ENCODE data around the gene CCT4. TPM values are rescaled to one million over a fixed set of nuclear protein-coding genes. Genes with fewer than 3 reads are reported as not detected.
"Not testable (repeated sequence)": the region's sequence is repeated elsewhere in the genome, so short reads cannot be mapped to it uniquely, and the experiment has no call there.

CCT4 gene
- total RNA-seq, 1 donor = 117 TPM

- no peaks in the 10 kb centered on the region for H3K27me3 ChIP-seq (ENCODE audit: insufficient read depth, low read length)
- no peak for DNase-seq (ENCODE audit: insufficient read length, low spot score, missing footprints)
- H3K4me1 ChIP-seq (ENCODE audit: insufficient read depth, low read length) = peaks cover 8% of the 10 kb centered on the region
- H3K36me3 ChIP-seq (ENCODE audit: insufficient read depth, low read length) = peaks cover 71% of the 10 kb centered on the region
- no peaks in the 10 kb centered on the region for H3K9me3 ChIP-seq (ENCODE audit: low read depth, low read length)
- peaks cover 38% of the 10 kb centered on the region for H4K20me1 ChIP-seq (ENCODE audit: insufficient read depth, low read length)
- no peak overlapping the region for H3K4me2 ChIP-seq (ENCODE audit: insufficient read depth, low read length)
- peaks cover 61% of the 10 kb centered on the region for H3K79me2 ChIP-seq (ENCODE audit: insufficient read depth, low read length)
- TF ChIP-seq, protein P1, sequence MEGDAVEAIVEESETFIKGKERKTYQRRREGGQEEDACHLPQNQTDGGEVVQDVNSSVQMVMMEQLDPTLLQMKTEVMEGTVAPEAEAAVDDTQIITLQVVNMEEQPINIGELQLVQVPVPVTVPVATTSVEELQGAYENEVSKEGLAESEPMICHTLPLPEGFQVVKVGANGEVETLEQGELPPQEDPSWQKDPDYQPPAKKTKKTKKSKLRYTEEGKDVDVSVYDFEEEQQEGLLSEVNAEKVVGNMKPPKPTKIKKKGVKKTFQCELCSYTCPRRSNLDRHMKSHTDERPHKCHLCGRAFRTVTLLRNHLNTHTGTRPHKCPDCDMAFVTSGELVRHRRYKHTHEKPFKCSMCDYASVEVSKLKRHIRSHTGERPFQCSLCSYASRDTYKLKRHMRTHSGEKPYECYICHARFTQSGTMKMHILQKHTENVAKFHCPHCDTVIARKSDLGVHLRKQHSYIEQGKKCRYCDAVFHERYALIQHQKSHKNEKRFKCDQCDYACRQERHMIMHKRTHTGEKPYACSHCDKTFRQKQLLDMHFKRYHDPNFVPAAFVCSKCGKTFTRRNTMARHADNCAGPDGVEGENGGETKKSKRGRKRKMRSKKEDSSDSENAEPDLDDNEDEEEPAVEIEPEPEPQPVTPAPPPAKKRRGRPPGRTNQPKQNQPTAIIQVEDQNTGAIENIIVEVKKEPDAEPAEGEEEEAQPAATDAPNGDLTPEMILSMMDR (IDR thresholded peaks at IDR 0.05; ENCODE audit: extremely low read depth, low read depth, low read length) = no peak
- H2AFZ ChIP-seq (ENCODE audit: low read length) = no peak overlapping the region
- no peak overlapping the region for H3K27ac ChIP-seq (ENCODE audit: low read depth, low read length)
- H3K4me3 ChIP-seq (ENCODE audit: insufficient read depth, low read length) = no peak overlapping the region
Observed at GRCh38 chr2:61882850-61883249, 5.6 kb downstream of the CCT4 start.

GRCh38 chr2:61879351-61879750 is 9.1 kb downstream of the CCT4 start:
- H3K27ac ChIP-seq (ENCODE audit: low read depth, low read length); H3K27me3 ChIP-seq (ENCODE audit: insufficient read depth, low read length); H3K9me3 ChIP-seq (ENCODE audit: low read depth, low read length); H3K4me2 ChIP-seq (ENCODE audit: insufficient read depth, low read length); H2AFZ ChIP-seq (ENCODE audit: low read length); H3K4me3 ChIP-seq (ENCODE audit: insufficient read depth, low read length); H4K20me1 ChIP-seq (ENCODE audit: insufficient read depth, low read length); H3K4me1 ChIP-seq (ENCODE audit: insufficient read depth, low read length); DNase-seq (ENCODE audit: insufficient read length, low spot score, missing footprints): not testable (repeated sequence)
- Histone ChIP-seq H3K36me3 (ENCODE audit: insufficient read depth, low read length) (peaks cover 88% of the 10 kb centered on the region), H3K79me2 (ENCODE audit: insufficient read depth, low read length) (peaks cover 31% of the 10 kb centered on the region)

DNA sequence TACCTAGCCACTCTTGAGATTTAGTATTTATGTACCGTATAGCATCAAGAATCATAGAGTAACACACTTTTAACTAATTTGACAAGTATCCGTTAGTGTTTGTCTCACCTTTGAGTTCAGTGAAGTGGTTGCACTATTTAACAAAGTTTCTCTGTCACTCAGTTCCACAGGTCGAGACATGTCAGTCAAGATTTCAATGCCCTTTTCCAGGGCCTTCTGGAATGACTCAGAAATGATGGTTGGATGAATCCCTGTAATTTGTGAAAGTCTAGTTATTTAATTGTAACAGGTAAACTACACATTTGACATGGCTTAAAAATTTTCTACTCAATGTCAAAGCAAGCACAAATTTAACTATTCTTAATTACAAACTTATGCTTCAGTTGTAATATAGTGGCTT is 9.7 kb downstream of the CCT4 start:
- DNase-seq (ENCODE audit: insufficient read length, low spot score, missing footprints) = no peak
- TF ChIP-seq, protein P1 (IDR thresholded peaks at IDR 0.05; ENCODE audit: extremely low read depth, low read depth, low read length) = no peak
- H3K27me3 ChIP-seq (ENCODE audit: insufficient read depth, low read length) = no peaks in the 10 kb centered on the region
- no peaks in the 10 kb centered on the region for H3K9me3 ChIP-seq (ENCODE audit: low read depth, low read length)
- no peak overlapping the region for H3K27ac ChIP-seq (ENCODE audit: low read depth, low read length)
- peaks cover 25% of the 10 kb centered on the region for H3K79me2 ChIP-seq (ENCODE audit: insufficient read depth, low read length)
- no peak overlapping the region for H3K4me3 ChIP-seq (ENCODE audit: insufficient read depth, low read length)
- H4K20me1 ChIP-seq (ENCODE audit: insufficient read depth, low read length) = peaks cover 7% of the 10 kb centered on the region
- H2AFZ ChIP-seq (ENCODE audit: low read length) = no peak overlapping the region
- peaks cover 89% of the 10 kb centered on the region for H3K36me3 ChIP-seq (ENCODE audit: insufficient read depth, low read length)
- no peak overlapping the region for H3K4me2 ChIP-seq (ENCODE audit: insufficient read depth, low read length)
- no peaks in the 10 kb centered on the region for H3K4me1 ChIP-seq (ENCODE audit: insufficient read depth, low read length)

GRCh38 chr2:61877571-61878245 is 10.7 kb downstream of the CCT4 start:
- Histone ChIP-seq H3K4me1 (ENCODE audit: insufficient read depth, low read length) (no peaks in the 10 kb centered on the region), H3K9me3 (ENCODE audit: low read depth, low read length) (no peaks in the 10 kb centered on the region), H3K27ac (ENCODE audit: low read depth, low read length) (no peak overlapping the region), H3K4me3 (ENCODE audit: insufficient read depth, low read length) (no peak overlapping the region), H4K20me1 (ENCODE audit: insufficient read depth, low read length) (peaks cover 4% of the 10 kb centered on the region), H2AFZ (ENCODE audit: low read length) (no peak overlapping the region), H3K36me3 (ENCODE audit: insufficient read depth, low read length) (peaks cover 87% of the 10 kb centered on the region), H3K27me3 (ENCODE audit: insufficient read depth, low read length) (no peaks in the 10 kb centered on the region), H3K79me2 (ENCODE audit: insufficient read depth, low read length) (peaks cover 17% of the 10 kb centered on the region), H3K4me2 (ENCODE audit: insufficient read depth, low read length) (no peak overlapping the region)
- DNase-seq (ENCODE audit: insufficient read length, low spot score, missing footprints) = no peak
- TF ChIP-seq, protein P1 (IDR thresholded peaks at IDR 0.05; ENCODE audit: extremely low read depth, low read depth, low read length) = no peak
